B cell (primary cell): Measurements from ENCODE around the gene MYBPC3.

Experiments
- EZH2 ChIP-seq: IDR thresholded peaks from 2 replicates; pipeline ENCODE4 v1.6.1; 2012; ENCODE audit warnings: borderline replicate concordance, low read depth, mild to moderate bottlenecking, moderate library complexity, low read length; ENCODE audit not compliant: insufficient read depth, poor library complexity, severe bottlenecking
- TF ChIP-seq, protein P1 (sequence below): fragments of 200-600 bp; IDR thresholded peaks from one replicate; pipeline ENCODE4 v1.8.0; 2022; ENCODE audit warnings: antibody characterized with exemption, mild to moderate bottlenecking

GRCh38 chr11:47393163-47394049 is 40.9 kb upstream of the MYBPC3 start:
- TF ChIP-seq, protein P1, sequence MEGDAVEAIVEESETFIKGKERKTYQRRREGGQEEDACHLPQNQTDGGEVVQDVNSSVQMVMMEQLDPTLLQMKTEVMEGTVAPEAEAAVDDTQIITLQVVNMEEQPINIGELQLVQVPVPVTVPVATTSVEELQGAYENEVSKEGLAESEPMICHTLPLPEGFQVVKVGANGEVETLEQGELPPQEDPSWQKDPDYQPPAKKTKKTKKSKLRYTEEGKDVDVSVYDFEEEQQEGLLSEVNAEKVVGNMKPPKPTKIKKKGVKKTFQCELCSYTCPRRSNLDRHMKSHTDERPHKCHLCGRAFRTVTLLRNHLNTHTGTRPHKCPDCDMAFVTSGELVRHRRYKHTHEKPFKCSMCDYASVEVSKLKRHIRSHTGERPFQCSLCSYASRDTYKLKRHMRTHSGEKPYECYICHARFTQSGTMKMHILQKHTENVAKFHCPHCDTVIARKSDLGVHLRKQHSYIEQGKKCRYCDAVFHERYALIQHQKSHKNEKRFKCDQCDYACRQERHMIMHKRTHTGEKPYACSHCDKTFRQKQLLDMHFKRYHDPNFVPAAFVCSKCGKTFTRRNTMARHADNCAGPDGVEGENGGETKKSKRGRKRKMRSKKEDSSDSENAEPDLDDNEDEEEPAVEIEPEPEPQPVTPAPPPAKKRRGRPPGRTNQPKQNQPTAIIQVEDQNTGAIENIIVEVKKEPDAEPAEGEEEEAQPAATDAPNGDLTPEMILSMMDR, result no peak
- no peak for TF ChIP-seq EZH2
